BJ (cell line): ENCODE results near the gene PACRG. TPM values are rescaled to one million over a fixed set of nuclear protein-coding genes. Genes with fewer than 3 reads are reported as not detected.

Experiments used
- CTCF ChIA-PET: fragments of 350-600 bp; formaldehyde crosslinking; extraction: SDS; loops from one replicate; lab custom pipeline; 2021; ENCODE audit warnings: antibody characterized with exemption, inconsistent platforms; lab: Yijun Ruan, JAX
- POLR2A ChIA-PET: fragments of 300-600 bp; sonication (Branson Sonifier 250); formaldehyde crosslinking; extraction: SDS; loops from one replicate; lab custom pipeline; 2021; ENCODE audit warnings: antibody characterized with exemption; lab: Charles Lee
- DNase-seq: peaks from one replicate; pipeline ENCODE4 v3.0.0-alpha.2; 2011; ENCODE audit warnings: low read depth
- H3K27me3 ChIP-seq: 2 replicates; pipeline ENCODE4 v1.6.0; 2011; ENCODE audit warnings: low read length; ENCODE audit not compliant: control insufficient read depth, insufficient read depth
- H3K36me3 ChIP-seq: 2 replicates; pipeline ENCODE4 v1.5.1; 2011; ENCODE audit warnings: low read length; ENCODE audit not compliant: control insufficient read depth, insufficient read depth
- H3K4me3 ChIP-seq: 2 replicates; pipeline ENCODE4 v1.5.1; 2011; ENCODE audit warnings: low read depth, mild to moderate bottlenecking, control low read depth, low read length
- CTCF ChIP-seq: IDR thresholded peaks from 2 replicates; pipeline ENCODE4 v1.5.1; 2011; ENCODE audit warnings: low read depth, mild to moderate bottlenecking, control low read depth, inconsistent platforms, low read length, moderate library complexity; ENCODE audit not compliant: insufficient read depth
- polyA plus RNA-seq: library from polyadenylated mRNA; depleted of rRNA; stranded (reverse); fragments of >200 nt; gene quantifications from 2 replicates; pipeline ENCODE4 v1.2.3, GENCODE V29; 2011

PACRG gene
- polyA plus RNA-seq, 1 experiment: 0.20 TPM

GRCh38 chr6:163053667-163054344 is 326.0 kb downstream of the PACRG start:
- no peak overlapping the region for H3K4me3 ChIP-seq
- CTCF ChIA-PET: no interaction called here
- no peak for DNase-seq
- TF ChIP-seq CTCF: no peak
- POLR2A ChIA-PET: no interaction called here
- H3K27me3 ChIP-seq: no peaks in the 10 kb centered on the region
- no peaks in the 10 kb centered on the region for H3K36me3 ChIP-seq

GRCh38 chr6:163054641-163055040 is 326.9 kb downstream of the PACRG start:
- no peak for DNase-seq
- ChIA-PET POLR2A (no interaction called here), CTCF (no interaction called here)
- TF ChIP-seq CTCF: no peak
- H3K27me3 ChIP-seq: no peaks in the 10 kb centered on the region
- no peak overlapping the region for H3K4me3 ChIP-seq
- no peaks in the 10 kb centered on the region for H3K36me3 ChIP-seq

DNA sequence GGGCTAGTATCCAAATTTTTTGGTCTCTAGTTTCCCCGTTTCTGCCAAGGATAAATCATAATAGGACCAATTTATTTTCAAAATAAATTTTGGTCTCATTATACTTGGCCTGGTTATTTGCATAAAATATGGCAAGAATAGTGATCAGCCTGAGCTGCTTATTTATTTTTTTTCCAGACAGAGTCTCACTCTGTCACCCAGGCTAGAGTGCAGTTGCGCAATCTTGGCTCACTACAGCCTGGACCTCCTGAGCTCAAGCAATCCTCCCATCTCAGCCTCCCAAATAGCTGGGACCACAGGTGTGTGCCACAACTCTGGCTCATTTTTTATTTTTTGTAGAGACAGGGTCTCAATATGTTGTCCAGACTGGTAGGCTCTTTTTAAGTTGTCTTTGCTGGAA is 329.5 kb downstream of the PACRG start:
- Histone ChIP-seq H3K4me3 (no peak overlapping the region), H3K27me3 (no peaks in the 10 kb centered on the region), H3K36me3 (no peaks in the 10 kb centered on the region)
- CTCF ChIA-PET: no interaction called here
- POLR2A ChIA-PET: no interaction called here
- no peak for TF ChIP-seq CTCF
- no peak for DNase-seq

GRCh38 chr6:163062790-163063189 is 335.0 kb downstream of the PACRG start:
- CTCF ChIA-PET: no interaction called here
- H3K27me3 ChIP-seq: no peaks in the 10 kb centered on the region
- no peak for TF ChIP-seq CTCF
- POLR2A ChIA-PET: no interaction called here
- H3K36me3 ChIP-seq: no peaks in the 10 kb centered on the region
- no peak overlapping the region for H3K4me3 ChIP-seq
- no peak for DNase-seq

DNA sequence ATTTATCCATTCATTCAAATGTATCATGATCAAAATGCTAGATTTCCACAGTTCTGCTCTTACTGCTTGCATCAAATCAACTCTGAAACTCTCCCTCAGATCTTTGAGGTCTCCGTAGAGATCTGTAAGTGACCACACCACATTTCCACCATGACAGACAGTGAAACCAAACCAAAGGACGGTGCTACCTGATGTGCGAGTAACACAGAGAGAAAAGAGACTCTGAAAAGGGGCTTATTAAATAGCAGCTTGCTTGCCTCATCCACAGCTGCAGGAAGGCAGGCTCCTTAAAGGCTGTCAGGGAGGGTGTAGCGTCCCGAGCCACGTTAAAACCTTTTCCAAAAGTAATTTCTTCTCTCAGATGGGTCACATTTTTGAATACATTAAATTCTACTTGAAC is 335.8 kb downstream of the PACRG start:
- TF ChIP-seq CTCF: no peak
- ChIA-PET POLR2A (no interaction called here), CTCF (no interaction called here)
- no peaks in the 10 kb centered on the region for H3K27me3 ChIP-seq
- H3K4me3 ChIP-seq: no peak overlapping the region
- no peak for DNase-seq
- H3K36me3 ChIP-seq: no peaks in the 10 kb centered on the region
